NCI-H446 (cell line): ENCODE results near the gene ITGAX.
"Not testable (repeated sequence)": the region's sequence is repeated elsewhere in the genome, so short reads cannot be mapped to it uniquely, and the experiment has no call there.

Experiments used
- DNase-seq, 2 experiments: peaks; one replicate each; lab custom pipeline; 2025; lab: John Stamatoyannopoulos, UW

The ITGAX gene

DNA sequence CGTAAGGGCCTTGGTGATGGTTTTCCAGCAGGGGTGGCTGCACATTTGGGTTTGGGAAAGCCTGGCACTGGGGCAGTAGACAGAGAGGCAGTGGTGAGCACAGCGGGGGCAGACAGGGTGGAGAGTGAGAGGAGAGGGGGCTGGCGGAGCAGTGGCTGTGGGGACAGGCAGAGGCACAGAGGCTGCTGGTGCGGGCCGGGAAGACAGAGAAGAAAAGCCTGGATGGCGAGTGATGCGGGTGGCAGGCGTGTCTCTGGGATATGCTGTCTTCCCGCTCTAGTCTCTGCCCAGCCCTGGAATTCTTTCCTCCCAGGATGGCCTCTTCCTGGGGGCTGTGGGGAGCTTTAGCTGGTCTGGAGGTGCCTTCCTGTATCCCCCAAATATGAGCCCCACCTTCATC, 55.1 kb downstream of the ITGAX start:
- no peak for DNase-seq

DNA sequence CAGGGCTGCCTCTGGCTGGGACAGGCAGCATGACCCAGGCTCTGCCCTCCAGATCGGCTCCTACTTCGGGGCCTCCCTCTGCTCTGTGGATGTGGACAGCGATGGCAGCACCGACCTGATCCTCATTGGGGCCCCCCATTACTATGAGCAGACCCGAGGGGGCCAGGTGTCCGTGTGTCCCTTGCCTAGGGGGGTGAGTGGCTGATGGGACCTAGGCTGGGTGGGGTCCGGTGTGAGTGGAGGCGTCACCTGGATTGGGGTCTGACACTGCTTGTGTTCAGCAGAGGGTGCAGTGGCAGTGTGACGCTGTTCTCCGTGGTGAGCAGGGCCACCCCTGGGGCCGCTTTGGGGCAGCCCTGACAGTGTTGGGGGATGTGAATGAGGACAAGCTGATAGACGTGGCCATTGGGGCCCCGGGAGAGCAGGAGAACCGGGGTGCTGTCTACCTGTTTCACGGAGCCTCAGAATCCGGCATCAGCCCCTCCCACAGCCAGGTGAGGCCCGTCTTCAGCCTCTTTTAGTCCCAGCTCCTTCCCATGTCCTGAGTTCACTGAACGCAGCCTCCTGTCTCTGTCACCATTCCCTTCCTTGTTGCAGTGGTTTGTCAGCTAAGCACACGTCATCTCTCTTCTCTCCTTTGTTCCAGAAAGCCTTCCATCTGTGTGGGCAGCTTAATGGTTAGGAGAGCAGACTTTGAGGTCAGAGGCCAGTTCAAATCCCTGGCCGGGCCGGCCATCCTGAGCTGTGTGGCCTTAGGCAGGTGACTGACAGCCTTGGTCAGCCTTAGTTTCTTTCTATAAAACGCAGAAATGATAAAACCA, 56.3 kb downstream of the ITGAX start:
- DNase-seq, result no peak

DNA sequence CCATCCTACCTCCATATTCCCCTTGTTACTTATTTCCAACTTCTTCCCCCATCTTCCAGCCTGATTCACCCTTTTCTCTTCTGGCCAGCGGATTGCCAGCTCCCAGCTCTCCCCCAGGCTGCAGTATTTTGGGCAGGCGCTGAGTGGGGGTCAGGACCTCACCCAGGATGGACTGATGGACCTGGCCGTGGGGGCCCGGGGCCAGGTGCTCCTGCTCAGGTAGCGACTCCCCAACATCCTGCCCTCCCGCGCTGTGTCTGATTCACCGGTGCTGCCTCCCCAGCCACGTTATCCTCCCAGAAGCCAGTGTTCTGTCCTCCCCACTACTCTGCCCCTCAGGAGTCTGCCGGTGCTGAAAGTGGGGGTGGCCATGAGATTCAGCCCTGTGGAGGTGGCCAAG, 57.8 kb downstream of the ITGAX start:
- DNase-seq, result no peak

DNA sequence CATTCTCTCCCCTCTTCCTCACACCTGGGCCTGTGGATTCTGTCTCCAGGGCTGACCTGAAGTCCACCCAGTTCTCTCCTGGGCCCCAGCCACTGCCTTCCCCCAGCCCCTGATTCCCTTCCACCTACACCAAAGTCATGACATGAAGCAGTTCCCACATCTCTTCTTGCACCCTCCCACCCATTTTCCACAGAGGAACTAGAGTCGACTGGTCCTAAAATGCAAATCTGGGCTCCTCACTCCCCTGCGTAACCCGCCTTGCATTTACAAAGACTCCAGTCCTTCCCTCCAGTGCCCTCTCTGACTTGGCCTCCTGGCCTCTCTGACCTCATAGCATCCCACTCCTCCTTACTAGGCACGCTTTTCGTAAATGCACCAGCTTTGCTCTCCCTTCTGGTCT, 58.4 kb downstream of the ITGAX start:
- DNase-seq, result no peak

DNA sequence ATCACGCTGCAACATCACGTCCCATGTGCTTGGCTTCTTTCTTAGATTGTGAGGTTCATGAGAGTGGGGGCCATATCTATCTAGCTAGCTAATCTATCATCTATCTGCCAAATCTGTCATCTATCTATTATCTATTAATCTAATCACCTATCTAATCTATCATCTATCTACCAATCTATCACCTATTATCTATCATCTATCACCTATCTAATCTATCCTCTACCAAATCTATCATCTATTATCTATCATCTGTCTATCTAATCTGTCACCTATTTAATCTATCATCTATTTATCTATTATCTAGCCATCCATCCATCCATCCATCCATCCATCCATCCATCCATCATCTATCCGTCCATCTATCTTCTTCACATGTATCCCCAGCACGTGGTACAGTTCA, 59.0 kb downstream of the ITGAX start:
- DNase-seq, result no peak

DNA sequence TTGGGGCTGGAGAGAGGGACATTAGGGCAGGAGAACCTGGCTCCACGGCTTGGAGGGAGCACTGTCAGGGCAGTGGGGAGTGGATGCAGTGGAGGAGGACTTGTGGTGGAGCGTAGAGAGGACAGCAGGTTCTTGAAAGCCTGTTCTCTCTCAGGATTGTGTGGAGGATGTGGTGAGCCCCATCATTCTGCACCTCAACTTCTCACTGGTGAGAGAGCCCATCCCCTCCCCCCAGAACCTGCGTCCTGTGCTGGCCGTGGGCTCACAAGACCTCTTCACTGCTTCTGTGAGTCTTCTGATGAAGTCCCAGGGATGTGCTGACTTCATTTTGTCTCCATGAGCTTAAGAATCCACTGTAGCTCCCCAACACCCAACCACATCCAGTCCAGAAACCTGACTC, 59.7 kb downstream of the ITGAX start:
- DNase-seq, result no peak

DNA sequence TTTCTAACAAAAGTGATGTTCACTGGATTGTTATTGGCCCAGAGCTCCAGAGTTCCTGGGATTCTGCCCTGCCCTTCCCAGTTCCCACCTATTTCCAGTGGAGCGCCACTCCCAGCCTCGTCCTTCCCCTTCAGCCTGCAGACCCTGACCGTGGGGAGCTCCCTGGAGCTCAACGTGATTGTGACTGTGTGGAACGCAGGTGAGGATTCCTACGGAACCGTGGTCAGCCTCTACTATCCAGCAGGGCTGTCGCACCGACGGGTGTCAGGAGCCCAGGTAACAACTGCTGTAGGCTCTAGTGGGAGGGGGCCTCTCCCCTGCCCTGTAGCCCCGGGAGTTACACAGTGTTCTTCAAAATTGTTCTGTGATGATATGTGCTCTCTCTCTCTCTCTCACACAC, 61.4 kb downstream of the ITGAX start:
- no peak for DNase-seq

DNA sequence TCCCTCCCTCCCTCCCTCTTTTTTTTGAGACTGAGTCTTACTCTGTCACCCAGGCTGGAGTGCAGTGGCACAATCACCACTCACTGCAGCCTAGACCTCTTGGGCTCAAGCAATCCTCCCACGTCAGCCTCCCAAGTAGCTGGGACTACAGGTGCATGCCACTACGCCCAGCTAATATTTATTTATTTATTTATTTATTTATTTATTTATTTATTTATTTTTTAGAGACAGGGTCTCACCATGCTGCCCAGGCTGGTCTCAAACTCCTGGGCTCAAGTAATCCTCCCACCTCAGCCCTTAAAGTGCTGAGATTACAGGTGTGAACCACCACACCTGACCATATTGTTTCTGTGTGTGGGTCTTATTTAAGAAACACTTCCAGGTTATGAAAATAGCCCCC, 62.1 kb downstream of the ITGAX start:
- DNase-seq, result not testable (repeated sequence)

DNA sequence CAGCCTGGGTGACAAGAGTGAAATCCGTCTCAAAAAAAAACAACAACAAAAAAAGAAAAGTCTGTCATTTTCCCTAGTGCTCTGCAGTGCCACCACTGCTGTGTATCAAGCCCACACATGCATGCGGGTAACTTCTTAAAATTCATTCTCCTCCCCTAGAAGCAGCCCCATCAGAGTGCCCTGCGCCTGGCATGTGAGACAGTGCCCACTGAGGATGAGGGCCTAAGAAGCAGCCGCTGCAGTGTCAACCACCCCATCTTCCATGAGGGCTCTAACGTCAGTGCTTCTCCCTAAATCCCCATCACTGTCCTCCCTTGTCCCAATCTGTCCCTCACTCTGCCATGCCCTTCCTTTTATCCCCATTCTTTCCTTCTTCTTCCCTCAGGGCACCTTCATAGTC, 62.9 kb downstream of the ITGAX start:
- DNase-seq, result no peak

DNA sequence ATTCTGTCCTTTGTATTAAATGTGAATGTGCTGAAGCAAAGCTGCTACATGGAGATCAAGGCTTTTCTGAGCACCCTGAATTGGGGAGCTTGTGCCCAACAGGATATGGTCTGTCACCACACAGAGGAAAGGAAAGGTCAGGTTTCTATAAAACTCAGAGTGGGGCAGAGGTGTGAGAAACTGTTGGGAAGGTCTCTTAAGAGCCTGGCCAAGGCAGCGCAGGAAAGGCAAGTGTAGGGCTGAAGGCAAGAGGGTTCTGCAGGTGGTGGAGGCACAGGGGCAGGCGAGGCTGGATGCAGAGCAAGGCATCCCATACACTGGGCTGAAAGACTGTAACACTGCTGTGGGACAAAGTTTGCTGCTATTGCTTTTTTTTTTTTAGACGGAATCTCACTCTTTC, 65.1 kb downstream of the ITGAX start:
- no peak for DNase-seq

DNA sequence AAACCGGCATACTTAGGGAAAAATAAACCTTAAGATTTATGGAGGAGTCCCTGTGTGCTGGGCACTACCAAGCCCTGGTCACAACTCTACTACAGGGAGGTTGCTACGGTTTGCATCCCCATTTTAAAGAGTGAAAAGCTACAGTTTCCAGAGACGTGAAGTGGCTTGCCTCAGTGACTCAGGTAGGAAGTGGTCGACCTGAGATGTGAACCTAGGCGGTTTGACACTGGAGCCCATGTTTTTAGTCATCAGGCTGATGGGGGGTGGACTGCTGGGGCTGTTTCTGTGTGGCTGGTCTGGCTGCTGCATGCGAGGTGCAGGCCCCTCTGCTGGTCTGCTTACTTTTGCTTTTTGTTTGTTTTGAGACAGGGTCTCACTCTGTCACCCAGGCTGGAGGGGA, 66.6 kb downstream of the ITGAX start:
- DNase-seq, result no peak

DNA sequence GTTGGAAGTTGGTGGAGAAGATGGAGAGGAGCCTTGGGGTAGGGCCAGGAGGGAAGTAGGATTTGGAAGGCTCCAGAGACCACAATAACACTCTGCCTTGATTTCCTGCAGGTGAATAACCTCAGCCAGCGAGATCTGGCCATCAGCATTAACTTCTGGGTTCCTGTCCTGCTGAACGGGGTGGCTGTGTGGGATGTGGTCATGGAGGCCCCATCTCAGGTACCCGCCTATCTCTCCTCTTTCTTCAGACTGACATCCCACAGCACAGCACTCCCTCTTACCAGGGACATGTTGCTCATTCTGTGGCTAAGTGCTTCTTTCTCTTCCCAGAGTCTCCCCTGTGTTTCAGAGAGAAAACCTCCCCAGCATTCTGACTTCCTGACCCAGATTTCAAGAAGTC, 68.3 kb downstream of the ITGAX start:
- DNase-seq, result no peak

DNA sequence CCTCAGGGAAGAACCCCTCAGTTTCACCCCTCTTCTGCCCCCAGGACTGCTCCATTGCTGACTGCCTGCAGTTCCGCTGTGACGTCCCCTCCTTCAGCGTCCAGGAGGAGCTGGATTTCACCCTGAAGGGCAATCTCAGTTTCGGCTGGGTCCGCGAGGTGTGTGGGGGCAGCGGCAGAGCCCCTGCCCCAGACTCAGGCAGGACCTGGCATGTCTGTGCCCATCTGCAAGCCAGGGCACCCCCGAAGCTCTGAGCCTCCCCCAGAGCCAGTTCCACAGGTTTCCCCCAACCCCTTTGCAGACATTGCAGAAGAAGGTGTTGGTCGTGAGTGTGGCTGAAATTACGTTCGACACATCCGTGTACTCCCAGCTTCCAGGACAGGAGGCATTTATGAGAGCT, 68.8 kb downstream of the ITGAX start:
- no peak for DNase-seq

DNA sequence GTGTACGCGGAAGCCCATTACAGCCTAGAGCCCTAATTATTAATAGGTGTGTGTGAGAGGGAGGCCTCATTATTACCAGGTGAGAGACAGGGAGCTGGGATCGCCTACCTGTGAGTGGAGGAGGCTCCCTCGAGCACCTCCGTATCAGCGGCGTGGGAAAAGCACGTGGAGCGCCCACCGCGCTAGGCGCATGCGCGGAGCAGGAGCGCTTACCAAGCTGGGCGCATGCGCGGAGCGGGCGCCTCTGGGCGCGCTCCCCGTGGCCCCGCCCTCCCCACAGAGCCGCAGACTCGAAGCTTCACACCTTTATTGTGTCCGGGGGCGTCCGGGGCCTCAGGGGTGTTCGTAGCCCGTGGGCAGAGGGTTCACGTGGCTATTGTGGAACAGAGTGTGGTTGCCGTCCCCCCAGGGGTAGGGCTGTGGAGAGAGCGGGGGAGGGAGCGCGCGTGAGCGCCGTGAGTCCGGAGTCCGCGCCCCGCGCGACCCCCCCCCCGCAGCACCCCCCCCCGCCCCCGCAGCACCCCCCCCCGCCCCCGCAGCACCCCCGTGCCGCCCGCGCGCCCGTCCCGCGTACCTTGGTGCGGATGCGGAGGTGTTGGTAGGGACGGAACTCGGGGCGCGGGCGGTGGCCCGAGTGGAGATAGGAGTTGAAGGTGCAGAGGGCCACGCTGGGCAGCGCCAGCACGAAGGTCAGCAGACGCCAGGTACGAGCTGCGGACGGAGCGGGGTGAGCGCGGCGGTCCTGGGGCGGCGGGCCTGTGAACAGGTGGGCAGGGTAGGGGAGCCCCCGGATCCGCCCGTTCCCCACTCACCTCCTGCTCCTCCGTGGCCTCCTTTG, 72.7 kb downstream of the ITGAX start:
- peak in 1 of 2 experiments; percentile 32 for DNase-seq

DNA sequence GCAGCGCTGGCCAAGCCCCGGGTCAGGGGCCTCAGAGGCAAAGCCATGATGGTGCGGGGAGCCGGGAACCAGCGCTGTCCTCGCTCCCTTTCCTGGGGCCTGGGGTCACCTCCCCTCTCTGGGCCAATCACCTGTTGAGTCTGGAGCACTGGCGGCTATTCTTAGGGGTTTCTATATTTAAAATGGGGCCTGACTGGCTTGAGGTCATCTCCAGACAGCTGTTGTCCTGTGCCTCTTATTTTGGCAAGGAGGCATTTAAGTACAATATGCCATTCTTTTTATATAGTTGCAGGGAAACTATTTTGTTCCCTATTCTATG, 73.3 kb downstream of the ITGAX start, which contains the start of gene COX6A2:
COX6A2 (minus strand) TSS at position 82 of the 319 bp plus-strand sequence; CDS start at position 47, 35 bp downstream.
- no peak for DNase-seq

DNA sequence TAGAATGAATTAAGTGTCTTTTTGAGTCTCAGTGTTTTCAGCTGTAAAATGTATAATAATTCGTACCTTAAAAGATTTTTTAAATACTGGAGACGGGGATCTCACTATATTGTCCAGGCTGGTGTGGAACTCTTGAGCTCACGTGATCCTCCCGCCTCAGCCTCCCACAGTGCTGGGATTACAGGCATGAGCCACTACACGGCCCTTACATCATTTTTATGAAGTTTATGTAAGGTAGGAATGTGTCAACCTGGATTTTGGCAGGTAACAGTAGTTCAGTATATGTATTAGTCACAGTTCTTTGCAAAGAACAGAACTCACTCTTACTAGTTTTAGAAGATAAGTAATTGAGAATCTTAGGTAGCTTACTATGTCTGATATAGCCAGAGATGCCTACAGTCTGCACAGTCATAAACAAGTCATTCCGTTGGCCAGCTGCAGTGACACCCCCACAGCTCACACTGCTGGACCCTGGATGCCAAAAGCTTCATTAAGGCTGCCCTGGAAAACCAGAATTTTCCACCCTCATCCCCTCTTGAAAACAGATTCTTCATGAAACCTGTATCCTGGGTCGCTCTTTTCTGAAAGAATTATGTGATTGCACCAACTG, 73.8 kb downstream of the ITGAX start:
- no peak for DNase-seq

DNA sequence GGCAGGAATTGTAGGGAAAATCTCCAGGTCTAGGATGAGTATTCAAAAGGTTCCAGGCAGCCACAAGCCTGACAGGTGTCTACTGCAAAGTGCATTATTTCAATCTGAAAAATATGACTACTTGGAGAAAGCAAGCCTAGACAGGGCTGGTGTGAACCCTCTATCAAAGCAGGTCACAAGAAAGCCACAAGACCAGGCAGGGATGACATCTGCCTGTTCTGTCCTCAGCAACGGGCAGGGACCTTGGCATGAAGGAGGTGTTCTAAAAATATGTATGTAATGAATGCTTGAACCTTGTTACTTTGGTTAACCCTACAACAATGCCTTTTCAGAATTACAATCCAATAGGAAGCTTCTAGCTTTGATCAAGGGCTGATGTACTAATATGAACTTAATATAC, 74.3 kb downstream of the ITGAX start:
- no peak for DNase-seq

DNA sequence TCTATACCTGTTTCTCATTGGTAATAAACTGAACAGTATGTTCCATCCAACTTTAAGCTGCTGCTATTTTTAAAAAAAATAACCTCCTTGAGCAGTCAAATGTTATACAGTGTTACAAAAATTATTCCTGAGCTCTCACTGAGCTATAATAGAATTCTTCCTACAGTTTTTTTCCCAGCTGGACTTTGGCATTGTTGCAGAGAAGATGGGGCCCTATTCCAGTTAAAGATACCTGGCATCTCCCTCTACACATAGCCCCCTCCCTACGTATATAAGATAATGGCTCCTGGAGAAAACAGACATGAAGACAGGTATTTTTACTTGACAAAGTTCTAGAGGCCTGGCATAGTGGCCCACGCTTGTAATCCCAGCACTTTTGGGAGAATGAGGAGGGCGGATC, 74.8 kb downstream of the ITGAX start:
- DNase-seq, result no peak

DNA sequence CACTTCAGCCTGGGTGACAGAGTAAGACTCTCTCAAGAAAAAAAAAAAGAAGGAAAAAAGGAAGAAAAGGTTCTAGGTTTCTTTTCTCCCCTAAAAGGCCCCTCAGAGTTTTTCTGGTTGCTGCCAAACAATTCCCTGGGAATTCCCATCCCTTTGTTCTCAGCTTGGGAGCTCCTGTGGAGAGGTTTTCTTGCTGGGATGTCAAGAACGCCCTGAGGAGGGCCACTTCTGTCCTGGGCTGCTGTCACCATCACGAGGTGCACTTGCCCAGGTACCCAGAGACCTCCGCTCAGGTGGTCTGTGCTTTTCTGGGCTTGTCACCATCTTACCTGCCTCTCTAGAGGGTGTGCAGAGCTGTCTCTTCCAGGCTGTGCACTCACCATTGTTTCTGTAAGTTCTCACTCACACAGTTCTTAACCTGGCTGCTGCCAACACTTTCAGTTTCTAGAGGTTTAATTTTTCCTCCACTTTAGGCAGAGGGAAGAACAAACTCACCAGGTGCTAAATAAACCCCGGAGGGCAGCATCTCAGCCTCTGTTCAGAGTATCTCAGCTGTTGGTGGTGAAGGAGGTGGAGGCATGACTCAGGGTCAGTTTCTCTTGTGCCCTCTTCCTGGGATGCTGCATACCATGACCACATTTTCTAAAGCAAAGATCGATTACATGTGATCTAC, 75.5 kb downstream of the ITGAX start:
- DNase-seq, result no peak
